ENCODE results near the gene C6orf132. TPM values are rescaled to one million over a fixed set of nuclear protein-coding genes. Genes with fewer than 3 reads are reported as not detected.

The C6orf132 gene
- total and polyA plus RNA-seq, 10 of the 15 experiments (the other 5 are each of a cell fraction or from before 2014, with no cell fraction given): 0.04 to 0.05 TPM; not detected in 8

GRCh38 chr6:42106112-42107023 is 36.1 kb downstream of the C6orf132 start:
- ChIA-PET RAD21 (ENCODE audit: unreplicated experiment) (interaction anchor here (1.0 kb wide), 1 partner anchor 10 kb away, joined by 3 read pairs; no protein-coding TSS in a partner anchor), CTCF (interaction anchor here (0.6 kb wide), 1 partner anchor 274 kb away, joined by 3 read pairs; no protein-coding TSS in a partner anchor), POLR2A (interaction anchor here (0.6 kb wide), 1 partner anchor 692 kb away, joined by 3 read pairs; no protein-coding TSS in a partner anchor), SMC1A (ENCODE audit: uncharacterized antibody, unreplicated experiment) (no interaction called here)
- Histone ChIP-seq H3K79me2 (ENCODE audit: control insufficient read depth, insufficient read depth, low read length) (no peaks in the 10 kb centered on the region), H3K4me3 (no peak overlapping the region), H3K9ac (ENCODE audit: control insufficient read depth, insufficient read depth, low read length) (no peak overlapping the region), H3K4me2 (ENCODE audit: control insufficient read depth, insufficient read depth) (no peak overlapping the region), H2AFZ (ENCODE audit: control insufficient read depth, low read depth, low read length) (no peak overlapping the region), H3K27me3 (replicated peaks in 1 of 2; ENCODE audit: control insufficient read depth in 2 of 2, insufficient read depth in 2 of 2, low read length in 1 of 2) (peaks cover 0 to 3% of the 10 kb centered on the region in 2 experiments; a peak in 1 of 4 replicates), H4K20me1 (ENCODE audit: control insufficient read depth, insufficient read depth) (no peaks in the 10 kb centered on the region), H3K4me1 (ENCODE audit: control insufficient read depth, insufficient read depth, low read length) (no peaks in the 10 kb centered on the region), H3K27ac (ENCODE audit: control insufficient read depth, insufficient read depth) (no peak overlapping the region), H3K9me3 (replicated peaks; ENCODE audit: control insufficient read depth, insufficient read depth, low read length) (no peaks in the 10 kb centered on the region; the same call in 2 of the 3 replicates), H3K36me3 (ENCODE audit: control insufficient read depth in 2 of 2, insufficient read depth in 2 of 2, low read length in 1 of 2) (no peaks in the 10 kb centered on the region)
- WGBS (ENCODE audit: insufficient coverage, insufficient replicate concordance, low lambda C conversion rate, missing lambda C conversion rate): 60% methylated on average over 15 of the region's 19 CpGs
- in situ Hi-C loops (cut with MboI): no loop called here
- no peak for DNase-seq (ENCODE audit: low read depth, low spot score)
- intact Hi-C loops (cut with micrococcal nuclease; ENCODE audit: unreplicated experiment): no loop called here
- ATAC-seq: no peak
- BruUV-seq (replicated peaks): no TSS peak
- no peak for FAIRE-seq
- TF ChIP-seq ZNF592 (IDR thresholded peaks at IDR 0.05): no peak
- no peak for TF ChIP-seq IRF5 (IDR thresholded peaks at IDR 0.05; ENCODE audit: borderline replicate concordance)
- TF ChIP-seq CREB1 (IDR thresholded peaks at IDR 0.05; ENCODE audit: low read depth): no peak
- no peak for TF ChIP-seq ZNF687 (IDR thresholded peaks at IDR 0.05)
- no peak for TF ChIP-seq MLLT1 (IDR thresholded peaks at IDR 0.05)
- TF ChIP-seq TCF3 (IDR thresholded peaks at IDR 0.05; ENCODE audit: borderline replicate concordance, insufficient read depth, low read depth, low read length): no peak
- TF ChIP-seq GABPA (IDR thresholded peaks at IDR 0.05; ENCODE audit: low read depth): no peak
- TF ChIP-seq IRF3 (IDR thresholded peaks at IDR 0.05): no peak
- no peak for TF ChIP-seq CHD2 (IDR thresholded peaks at IDR 0.05; ENCODE audit: borderline replicate concordance, low read depth, low read length)

Measured in GM12878 (cell line).